ENCODE results near the gene NPIPA8.
"Not testable (repeated sequence)": the region's sequence is repeated elsewhere in the genome, so short reads cannot be mapped to it uniquely, and the experiment has no call there.

The NPIPA8 gene

GRCh38 chr16:18270171-18270570 is 66.4 kb downstream of the NPIPA8 start:
- FAIRE-seq, result not testable (repeated sequence)
